Measurements from ENCODE around the gene HRAS.

HRAS gene

DNA sequence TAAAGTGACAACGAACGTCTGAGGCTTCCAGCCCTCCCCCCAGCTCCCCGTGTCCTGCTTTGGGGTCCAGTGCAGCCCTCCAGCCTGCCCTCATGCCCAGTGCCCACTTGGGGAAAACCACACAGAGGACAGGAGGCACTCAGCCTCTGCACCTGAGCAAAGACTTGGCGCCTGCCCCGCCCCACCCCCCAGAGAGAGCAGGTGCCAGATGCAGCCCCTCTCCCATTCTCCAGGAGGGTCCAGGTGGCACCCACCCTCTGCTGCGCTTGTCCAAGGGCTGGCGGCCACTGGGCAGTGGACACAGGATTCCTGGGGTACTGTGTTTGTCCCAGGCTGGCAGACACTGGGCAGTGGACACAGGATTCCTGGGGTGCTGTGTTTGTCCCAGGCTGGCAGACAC is 44.0 kb downstream of the HRAS start:
- DNase-seq = no peak

GRCh38 chr11:490930-491260 is 44.5 kb downstream of the HRAS start:
- no peak for DNase-seq

- no peak for DNase-seq
Measured at GRCh38 chr11:490186-490929, 45.0 kb downstream of the HRAS start.

- no peak for DNase-seq
Measured at GRCh38 chr11:489610-490185, 45.7 kb downstream of the HRAS start.

GRCh38 chr11:488992-489391 is 46.4 kb downstream of the HRAS start:
- DNase-seq = no peak

- DNase-seq = no peak
Measured at GRCh38 chr11:488579-488978, 46.8 kb downstream of the HRAS start.

GRCh38 chr11:488062-488461 is 47.3 kb downstream of the HRAS start:
- no peak for DNase-seq

GRCh38 chr11:487571-488021 is 47.8 kb downstream of the HRAS start:
- DNase-seq = no peak

- no peak for DNase-seq
Measured at GRCh38 chr11:486189-486588, 49.2 kb downstream of the HRAS start.

- no peak for DNase-seq
Measured at GRCh38 chr11:484616-485015, 50.8 kb downstream of the HRAS start.

Measured in NCI-H1436 (cell line).